Caco-2 (cell line): Measurements from ENCODE around the gene CASTOR2. TPM values are rescaled to one million over a fixed set of nuclear protein-coding genes. Genes with fewer than 3 reads are reported as not detected.

Source experiments
- BruUV-seq: library from RNA; stranded (reverse); fragments of 400-500 nt; replicated peaks from 2 replicates; lab custom pipeline; 2021; lab: Mats Ljungman, UMichigan
- CTCF ChIA-PET: fragments of 300-600 bp; sonication (Branson Sonifier 250); formaldehyde crosslinking; loops from one replicate; lab custom pipeline; 2022; ENCODE audit warnings: antibody characterized with exemption; lab: Charles Lee
- POLR2A ChIA-PET: fragments of 300-600 bp; sonication (Branson Sonifier 250); formaldehyde crosslinking; loops from one replicate; lab custom pipeline; 2022; ENCODE audit warnings: antibody characterized with exemption; lab: Charles Lee
- DNase-seq, 2 experiments: peaks; one replicate each; pipeline versions ENCODE4 v3.0.0 to v3.0.0-alpha.2; 2020 to 2022
- H3K27me3 ChIP-seq: replicated peaks from 2 replicates; pipeline ENCODE4 v1.6.0; 2011; ENCODE audit warnings: low read length; ENCODE audit not compliant: control insufficient read depth, insufficient read depth
- H3K36me3 ChIP-seq: 2 replicates; pipeline ENCODE4 v1.5.1; 2011; ENCODE audit warnings: low read length; ENCODE audit not compliant: control insufficient read depth, insufficient read depth
- H3K4me1 ChIP-seq: fragments of 250-450 bp; sonication (Bioruptor Pico); 2 replicates; pipeline ENCODE4 v1.5.1; 2020; ENCODE audit warnings: mild to moderate bottlenecking
- H3K4me3 ChIP-seq: 2 replicates; pipeline ENCODE4 v1.5.1; 2011; ENCODE audit warnings: low read depth, mild to moderate bottlenecking, control low read depth, low read length
- H3K9me3 ChIP-seq: fragments of 250-450 bp; sonication (Bioruptor Pico); 2 replicates; pipeline ENCODE4 v1.5.1; 2020; ENCODE audit warnings: mild to moderate bottlenecking, moderate library complexity
- H3K27ac Mint-ChIP-seq: one replicate; pipeline ENCODE4 v1.8.0; 2022; ENCODE audit warnings: mixed read lengths; ENCODE audit not compliant: unreplicated experiment
- H3K27me3 Mint-ChIP-seq: one replicate; pipeline ENCODE4 v1.8.0; 2022; ENCODE audit warnings: mixed read lengths; ENCODE audit not compliant: insufficient read depth, unreplicated experiment
- H3K36me3 Mint-ChIP-seq: one replicate; pipeline ENCODE4 v1.8.0; 2022; ENCODE audit warnings: mild to moderate bottlenecking, mixed read lengths; ENCODE audit not compliant: insufficient read depth, unreplicated experiment
- H3K4me1 Mint-ChIP-seq: one replicate; pipeline ENCODE4 v1.8.0; 2022; ENCODE audit warnings: low read depth, mixed read lengths; ENCODE audit not compliant: unreplicated experiment
- H3K4me3 Mint-ChIP-seq: one replicate; pipeline ENCODE4 v1.8.0; 2022; ENCODE audit warnings: mild to moderate bottlenecking, moderate library complexity, mixed read lengths; ENCODE audit not compliant: unreplicated experiment
- H3K9me3 Mint-ChIP-seq: one replicate; pipeline ENCODE4 v1.8.0; 2022; ENCODE audit warnings: mixed read lengths; ENCODE audit not compliant: unreplicated experiment
- CTCF ChIP-seq, 2 experiments: fragments of 200-600 bp in 1 of 2; IDR thresholded peaks; 1 replicate in 1 of 2; 2 replicates in 1 of 2; pipeline versions ENCODE4 v1.5.1 to v1.8.0; 2011 to 2022; ENCODE audit warnings: antibody characterized with exemption in 1 of 2, control low read depth in 1 of 2, inconsistent platforms in 1 of 2, low read depth in 1 of 2, low read length in 1 of 2, mild to moderate bottlenecking in 1 of 2, moderate library complexity in 1 of 2; ENCODE audit not compliant: insufficient read depth in 1 of 2, severe bottlenecking in 1 of 2, unreplicated experiment in 1 of 2
- intact Hi-C: fragments of 100-400 bp; cut with micrococcal nuclease; formaldehyde crosslinking; loops from one replicate; pipeline ENCODE4 v1.10.0; 2022; ENCODE audit not compliant: unreplicated experiment
- total RNA-seq: library from RNA; stranded (reverse); gene quantifications from 2 replicates; pipeline ENCODE4 v1.2.3, GENCODE V29; 2022

The CASTOR2 gene
- total RNA-seq, 1 experiment from 2014 or later, result 45.6 TPM

GRCh38 chr7:75039166-75039565 is 74.7 kb downstream of the CASTOR2 start:
- no peak overlapping the region for H3K4me3 ChIP-seq
- TF ChIP-seq CTCF (IDR thresholded peaks at IDR 0.05; ENCODE audit: insufficient read depth in 1 of 2, low read depth in 1 of 2, low read length in 1 of 2, severe bottlenecking in 1 of 2, unreplicated experiment in 1 of 2), result no peak
- H3K4me1 ChIP-seq, result no peaks in the 10 kb centered on the region
- H3K36me3 ChIP-seq, result peaks cover 2% of the 10 kb centered on the region; the same call in 1 of the 2 replicates
- Mint-ChIP-seq H3K27me3 (no peaks in the 10 kb centered on the region), H3K4me3 (no peak overlapping the region), H3K9me3 (no peaks in the 10 kb centered on the region), H3K36me3 (no peaks in the 10 kb centered on the region), H3K27ac (no peak overlapping the region), H3K4me1 (no peaks in the 10 kb centered on the region)
- no peak for DNase-seq
- no TSS peak for BruUV-seq
- intact Hi-C loops, result no loop called here
- no peaks in the 10 kb centered on the region for H3K27me3 ChIP-seq
- ChIA-PET POLR2A (no interaction called here), CTCF (no interaction called here)
- H3K9me3 ChIP-seq, result no peaks in the 10 kb centered on the region

DNA sequence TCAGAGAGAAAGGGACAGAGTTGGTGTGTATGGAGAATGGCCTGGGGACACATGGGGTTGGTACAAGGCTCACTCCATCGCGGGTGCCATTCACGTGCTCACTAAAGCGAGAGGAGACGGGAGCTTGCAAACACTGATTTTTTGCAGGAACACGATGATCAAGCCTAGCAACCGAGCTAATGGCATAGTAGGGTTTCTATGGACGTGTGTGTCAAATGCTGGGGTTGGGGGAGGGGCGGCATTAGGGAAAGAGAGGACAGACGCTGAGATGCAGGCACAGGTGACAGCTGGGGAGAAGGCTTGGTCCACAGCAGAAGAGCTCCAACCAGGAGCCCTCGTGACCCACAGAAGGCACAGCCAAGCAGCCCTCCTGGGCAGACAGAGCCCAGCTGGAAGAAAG is 75.2 kb downstream of the CASTOR2 start:
- Histone ChIP-seq H3K36me3 (peaks cover 2% of the 10 kb centered on the region; the same call in 1 of the 2 replicates), H3K27me3 (no peaks in the 10 kb centered on the region), H3K4me3 (no peak overlapping the region), H3K4me1 (no peaks in the 10 kb centered on the region), H3K9me3 (no peaks in the 10 kb centered on the region)
- no peak for DNase-seq
- BruUV-seq, result no TSS peak
- Mint-ChIP-seq H3K4me3 (no peak overlapping the region), H3K4me1 (no peaks in the 10 kb centered on the region), H3K27me3 (no peaks in the 10 kb centered on the region), H3K9me3 (no peaks in the 10 kb centered on the region), H3K36me3 (no peaks in the 10 kb centered on the region), H3K27ac (no peak overlapping the region)
- no peak for TF ChIP-seq CTCF (IDR thresholded peaks at IDR 0.05; ENCODE audit: insufficient read depth in 1 of 2, low read depth in 1 of 2, low read length in 1 of 2, severe bottlenecking in 1 of 2, unreplicated experiment in 1 of 2)
- intact Hi-C loops, result no loop called here
- ChIA-PET CTCF (no interaction called here), POLR2A (no interaction called here)

GRCh38 chr7:75040512-75040911 is 76.0 kb downstream of the CASTOR2 start:
- Histone ChIP-seq H3K9me3 (no peaks in the 10 kb centered on the region), H3K4me1 (no peaks in the 10 kb centered on the region), H3K4me3 (no peak overlapping the region), H3K27me3 (no peaks in the 10 kb centered on the region), H3K36me3 (peaks cover 2% of the 10 kb centered on the region; the same call in 1 of the 2 replicates)
- POLR2A ChIA-PET, result no interaction called here
- no peak overlapping the region for H3K4me3 Mint-ChIP-seq
- no peaks in the 10 kb centered on the region for H3K27me3 Mint-ChIP-seq
- H3K4me1 Mint-ChIP-seq, result no peaks in the 10 kb centered on the region
- TF ChIP-seq CTCF (IDR thresholded peaks at IDR 0.05; ENCODE audit: insufficient read depth in 1 of 2, low read depth in 1 of 2, low read length in 1 of 2, severe bottlenecking in 1 of 2, unreplicated experiment in 1 of 2), result no peak
- no peak overlapping the region for H3K27ac Mint-ChIP-seq
- CTCF ChIA-PET, result no interaction called here
- H3K9me3 Mint-ChIP-seq, result no peaks in the 10 kb centered on the region
- H3K36me3 Mint-ChIP-seq, result no peaks in the 10 kb centered on the region
- no peak for DNase-seq
- intact Hi-C loops, result no loop called here
- BruUV-seq, result no TSS peak
